Fibroblast of skin of left biceps (primary cell): ENCODE measurements around the gene OR10H2.
"Not testable (repeated sequence)": the region's sequence is repeated elsewhere in the genome, so short reads cannot be mapped to it uniquely, and the experiment has no call there.

Source experiments
- DNase-seq, 2 experiments: peaks; one replicate each; pipeline ENCODE4 v3.0.0-alpha.2; 2013; ENCODE audit warnings: low read depth in 2 of 2

OR10H2 gene

GRCh38 chr19:15769586-15769985 is 41.8 kb downstream of the OR10H2 start:
- no peak for DNase-seq

GRCh38 chr19:15774159-15774558 is 46.3 kb downstream of the OR10H2 start:
- DNase-seq = not testable (repeated sequence)

DNA sequence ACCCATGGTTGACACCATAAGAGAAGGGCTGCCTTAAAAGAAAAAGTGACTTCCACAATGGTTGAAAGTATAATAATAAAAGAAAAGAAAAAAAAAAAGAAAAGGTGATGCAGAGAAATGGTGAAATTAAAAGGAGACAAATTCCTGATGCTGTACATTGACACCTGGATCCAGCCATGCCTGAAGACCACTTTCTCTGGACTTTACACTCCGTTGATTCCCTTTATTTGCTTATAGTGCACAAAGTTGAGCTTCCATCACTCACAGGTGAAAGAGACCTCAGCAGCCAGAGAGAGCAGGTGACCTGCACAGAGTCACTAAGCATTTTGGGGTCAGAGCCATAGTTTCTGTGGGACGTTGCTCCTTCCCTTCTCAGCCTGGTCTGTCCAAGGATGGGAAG is 47.4 kb downstream of the OR10H2 start:
- DNase-seq = no peak

DNA sequence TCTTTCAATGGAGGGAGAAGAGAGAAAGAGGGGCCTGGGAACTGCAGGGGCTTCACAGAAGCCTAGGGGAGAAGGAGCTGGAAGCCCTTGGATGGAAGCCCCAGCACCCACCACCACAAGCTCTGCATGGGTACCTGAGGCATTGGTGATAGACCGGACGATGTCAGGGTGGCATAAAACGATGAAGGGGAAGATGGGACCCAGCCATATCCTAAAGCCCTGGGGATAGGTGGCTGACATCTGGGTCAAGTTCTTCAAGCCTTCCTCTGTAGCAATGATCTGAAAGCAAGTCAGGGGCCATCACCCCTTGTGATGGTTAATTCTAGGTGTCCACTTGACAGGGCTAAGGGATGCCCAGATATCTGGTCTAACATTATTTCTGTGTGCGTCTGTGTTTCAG is 48.4 kb downstream of the OR10H2 start:
- no peak for DNase-seq

DNA sequence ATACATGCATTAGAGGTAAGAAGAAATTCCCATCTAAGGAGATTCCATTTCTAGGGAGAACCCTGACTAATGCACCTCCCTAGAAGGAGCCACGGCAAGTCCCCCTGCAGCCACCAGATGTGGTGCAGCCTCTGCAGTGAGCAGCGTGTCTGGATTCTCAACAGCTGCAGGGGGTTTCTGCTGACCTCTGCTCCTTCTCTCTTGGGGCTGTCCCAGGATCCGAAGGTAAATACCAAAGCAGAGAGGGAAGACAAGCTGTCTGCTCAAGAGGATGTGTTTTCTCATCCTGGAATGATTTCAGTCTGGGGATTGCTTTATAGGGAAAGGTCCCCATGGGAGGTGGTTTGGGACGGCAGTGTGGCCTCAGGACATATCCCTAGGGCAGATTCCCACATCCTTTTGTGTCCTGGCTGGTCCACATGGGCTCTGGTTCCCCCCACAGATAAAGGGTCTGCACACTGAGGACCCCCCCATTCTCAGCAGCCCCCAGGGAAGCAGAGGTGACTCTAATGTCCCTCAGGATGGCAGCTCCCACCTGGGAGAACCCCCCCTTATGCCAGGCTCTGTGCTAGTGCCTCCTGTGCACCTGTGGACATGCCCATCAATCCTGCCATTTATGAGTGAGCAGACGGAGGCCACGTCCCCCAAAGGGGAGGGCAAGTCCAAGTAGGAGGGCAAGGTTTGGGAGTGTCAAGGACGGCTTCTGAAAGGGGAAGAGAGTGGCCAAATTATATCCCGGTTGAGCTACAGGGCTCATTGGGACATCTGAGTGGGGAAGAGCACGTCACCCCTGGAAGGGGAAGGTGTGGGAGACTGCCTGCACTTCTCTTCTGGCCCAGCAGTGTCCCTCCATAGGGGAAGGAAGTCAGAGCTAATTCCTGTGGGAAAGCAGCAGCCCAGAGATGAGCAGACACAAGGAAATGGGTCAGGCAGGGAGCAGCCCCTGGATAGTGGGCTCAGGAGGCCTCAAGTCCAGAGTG is 49.5 kb downstream of the OR10H2 start:
- DNase-seq = no peak
